ENCODE data around the gene GNG12.

GRCh38 chr1:67802565-67802964 is 30.7 kb downstream of the GNG12 start:
- no peak for TF ChIP-seq POLR2AphosphoS5 (IDR thresholded peaks at IDR 0.05; ENCODE audit: low read depth, low read length)
- TF ChIP-seq POLR2A (IDR thresholded peaks at IDR 0.05; ENCODE audit: low read depth, low read length), result no peak

All from GM12891 (cell line).